Activated CD8-positive, alpha-beta T cell treated with anti-CD3 and anti-CD28 coated beads, Interleukin-2, amount 10 ng/mL, durations not matched to agents 7 days and 5 days (primary cell): ENCODE measurements around the gene ANKS1A. TPM values are rescaled to one million over a fixed set of nuclear protein-coding genes. Genes with fewer than 3 reads are reported as not detected.
"Not testable (repeated sequence)": the region's sequence is repeated elsewhere in the genome, so short reads cannot be mapped to it uniquely, and the experiment has no call there.

ENCODE experiments used
- ATAC-seq: fragments of 150-1000 bp; cut with Tn5 transposase; one replicate; pipeline ENCODE4 v1.10.0; 2021; ENCODE audit warnings: moderate library complexity
- CTCF ChIA-PET: fragments of 350-600 bp; sonication (Branson Sonifier 250); formaldehyde crosslinking; loops from one replicate; lab custom pipeline; 2021; ENCODE audit warnings: antibody characterized with exemption; lab: Charles Lee
- POLR2A ChIA-PET: fragments of 350-600 bp; sonication (Branson Sonifier 250); formaldehyde crosslinking; loops from one replicate; lab custom pipeline; 2021; ENCODE audit warnings: antibody characterized with exemption; lab: Charles Lee
- DNase-seq: peaks from one replicate; pipeline ENCODE4 v3.0.0-alpha.2; 2020
- H3K27ac Mint-ChIP-seq: one replicate; pipeline ENCODE4 v1.8.0; 2021; ENCODE audit warnings: mild to moderate bottlenecking, mixed read lengths
- H3K27me3 Mint-ChIP-seq: one replicate; pipeline ENCODE4 v1.8.0; 2021; ENCODE audit warnings: low read depth, mixed read lengths
- H3K36me3 Mint-ChIP-seq: one replicate; pipeline ENCODE4 v1.8.0; 2021; ENCODE audit warnings: low read depth, mixed read lengths
- H3K4me1 Mint-ChIP-seq: one replicate; pipeline ENCODE4 v1.8.0; 2021; ENCODE audit warnings: low read depth, mixed read lengths
- H3K4me3 Mint-ChIP-seq: one replicate; pipeline ENCODE4 v1.8.0; 2021; ENCODE audit warnings: mild to moderate bottlenecking, mixed read lengths
- H3K9me3 Mint-ChIP-seq: one replicate; pipeline ENCODE4 v1.8.0; 2022; ENCODE audit warnings: mixed read lengths; ENCODE audit not compliant: insufficient read depth
- total RNA-seq, 2 experiments: library from RNA; stranded (reverse); gene quantifications; one replicate each; pipeline ENCODE4 v1.2.3, GENCODE V29; 2021

Gene ANKS1A
- total RNA-seq, 2 experiments from 2014 or later, result 5.3 to 5.8 TPM

DNA sequence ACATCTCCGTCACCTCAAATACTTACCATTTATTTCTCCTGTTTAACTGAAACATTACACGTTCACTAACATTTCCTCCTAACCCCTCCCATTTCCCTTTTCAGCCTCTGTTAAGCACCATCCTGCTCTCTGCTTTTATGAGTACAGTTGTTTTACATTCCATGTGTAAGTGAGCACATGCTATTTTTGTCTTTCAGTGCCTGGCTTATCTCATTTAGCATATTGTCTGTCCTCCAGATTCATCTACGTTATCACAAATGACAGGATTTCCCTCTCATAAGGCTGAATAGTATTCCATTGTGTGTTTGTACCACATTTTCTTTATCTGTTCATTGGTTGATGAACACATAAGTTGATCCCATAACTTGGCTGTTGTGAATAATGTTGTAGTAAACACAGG is 23.9 kb upstream of the ANKS1A start:
- Mint-ChIP-seq H3K9me3 (no peaks in the 10 kb centered on the region), H3K27ac (no peak overlapping the region), H3K27me3 (no peaks in the 10 kb centered on the region), H3K4me3 (no peak overlapping the region), H3K36me3 (peaks cover 17% of the 10 kb centered on the region), H3K4me1 (no peaks in the 10 kb centered on the region)
- ChIA-PET POLR2A (no interaction called here), CTCF (no interaction called here)
- no peak for DNase-seq
- ATAC-seq, result no peak

DNA sequence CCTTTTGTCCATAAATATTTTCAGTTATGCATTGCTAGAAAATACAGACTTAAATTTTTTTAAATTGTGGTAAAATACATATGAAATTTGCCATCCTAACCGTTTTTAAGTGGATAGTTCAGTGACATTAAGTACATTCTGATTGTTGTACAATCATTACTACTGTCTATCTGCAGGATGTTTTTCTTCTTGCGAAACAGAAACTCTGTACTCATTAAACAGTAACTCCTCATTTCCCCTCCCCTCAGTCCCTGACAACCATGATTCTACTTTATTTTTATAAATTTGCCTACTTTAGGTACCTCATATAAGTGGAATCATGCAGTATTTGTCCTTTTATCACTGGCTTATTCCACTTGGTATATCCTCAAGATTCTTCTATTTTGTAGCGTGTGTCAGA is 22.5 kb upstream of the ANKS1A start:
- no peaks in the 10 kb centered on the region for H3K9me3 Mint-ChIP-seq
- H3K27ac Mint-ChIP-seq, result no peak overlapping the region
- ATAC-seq (no peak), DNase-seq (no peak)
- ChIA-PET POLR2A (no interaction called here), CTCF (no interaction called here)
- peaks cover 17% of the 10 kb centered on the region for H3K36me3 Mint-ChIP-seq
- H3K4me3 Mint-ChIP-seq, result no peak overlapping the region
- H3K27me3 Mint-ChIP-seq, result no peaks in the 10 kb centered on the region
- no peaks in the 10 kb centered on the region for H3K4me1 Mint-ChIP-seq

DNA sequence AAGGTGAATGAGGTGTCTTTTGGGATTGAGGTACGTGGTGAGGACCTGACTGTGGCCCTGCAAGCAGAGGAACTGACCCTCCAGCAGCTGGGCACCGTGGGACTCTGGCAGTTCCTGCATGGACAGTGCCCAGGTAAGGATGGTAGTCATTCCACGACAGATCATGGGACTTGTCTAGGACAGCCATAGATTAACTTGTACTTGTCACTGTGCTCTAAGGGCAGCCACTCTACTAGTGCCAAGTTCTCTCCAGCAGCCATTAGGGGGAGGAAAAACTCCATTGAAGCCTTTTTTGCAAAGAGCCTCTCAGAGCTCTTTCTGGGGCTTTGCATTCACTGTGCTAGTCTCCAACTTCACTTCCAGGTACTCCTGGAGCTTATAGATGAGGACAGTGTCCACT is 21.6 kb upstream of the ANKS1A start:
- Mint-ChIP-seq H3K4me1 (no peaks in the 10 kb centered on the region), H3K27me3 (no peaks in the 10 kb centered on the region), H3K4me3 (no peak overlapping the region), H3K36me3 (peaks cover 21% of the 10 kb centered on the region), H3K27ac (no peak overlapping the region), H3K9me3 (no peaks in the 10 kb centered on the region)
- POLR2A ChIA-PET, result no interaction called here
- ATAC-seq (no peak), DNase-seq (no peak)
- CTCF ChIA-PET, result interaction anchor here (1.0 kb wide), 2 partner anchors 106 to 407 kb away, joined by 3 read pairs; no protein-coding TSS in a partner anchor

DNA sequence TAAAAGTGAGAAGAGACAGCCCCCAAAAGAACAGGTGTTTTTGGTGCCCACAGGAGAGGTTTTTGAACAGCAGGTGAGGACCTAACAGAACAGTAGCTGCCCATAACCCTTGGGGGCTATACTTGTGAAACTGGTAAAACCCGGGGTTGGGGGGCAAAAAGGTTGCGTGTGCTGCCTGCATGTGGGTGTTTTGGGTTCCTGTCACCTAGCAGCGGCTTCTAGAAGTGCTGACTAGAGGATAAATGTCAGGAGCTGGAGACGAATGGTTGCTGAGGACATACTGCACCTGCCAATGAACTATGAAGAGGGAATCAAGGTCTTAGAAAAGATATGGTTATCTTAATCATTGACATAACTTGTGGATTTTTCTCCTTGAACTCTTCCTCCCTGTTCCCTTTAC is 17.2 kb upstream of the ANKS1A start:
- no peaks in the 10 kb centered on the region for H3K9me3 Mint-ChIP-seq
- POLR2A ChIA-PET, result interaction anchor here (1.0 to 3.0 kb wide), 2 partner anchors 16 to 268 kb away, joined by 3 to 14 read pairs; partner anchors contain the start of gene TAF11
- H3K36me3 Mint-ChIP-seq, result peaks cover 32% of the 10 kb centered on the region
- ATAC-seq (no peak), DNase-seq (no peak)
- CTCF ChIA-PET, result no interaction called here
- H3K27me3 Mint-ChIP-seq, result no peaks in the 10 kb centered on the region
- no peak overlapping the region for H3K4me3 Mint-ChIP-seq
- no peaks in the 10 kb centered on the region for H3K4me1 Mint-ChIP-seq
- no peak overlapping the region for H3K27ac Mint-ChIP-seq

DNA sequence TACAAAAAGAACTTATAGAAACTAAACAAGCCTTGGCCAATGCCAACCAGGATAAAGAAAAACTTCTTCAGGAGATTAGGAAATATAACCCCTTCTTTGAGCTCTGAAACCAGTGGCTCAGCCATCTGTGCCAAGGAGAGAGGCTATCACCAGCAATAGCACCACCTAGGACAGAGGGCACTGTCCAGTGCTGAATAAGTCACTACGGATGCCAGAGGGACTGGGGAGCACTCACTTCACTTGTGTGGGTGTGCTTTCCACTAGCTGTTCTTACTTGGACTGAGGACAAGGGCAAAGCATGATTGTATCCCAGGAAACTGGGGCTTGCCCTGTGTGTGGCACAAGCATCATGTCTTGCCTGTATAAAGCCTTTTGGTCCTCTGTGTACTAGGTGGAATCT is 16.7 kb upstream of the ANKS1A start:
- ATAC-seq, result no peak
- CTCF ChIA-PET, result interaction anchor here (1.5 kb wide), 1 partner anchor 13 kb away, joined by 5 read pairs; no protein-coding TSS in a partner anchor

DNA sequence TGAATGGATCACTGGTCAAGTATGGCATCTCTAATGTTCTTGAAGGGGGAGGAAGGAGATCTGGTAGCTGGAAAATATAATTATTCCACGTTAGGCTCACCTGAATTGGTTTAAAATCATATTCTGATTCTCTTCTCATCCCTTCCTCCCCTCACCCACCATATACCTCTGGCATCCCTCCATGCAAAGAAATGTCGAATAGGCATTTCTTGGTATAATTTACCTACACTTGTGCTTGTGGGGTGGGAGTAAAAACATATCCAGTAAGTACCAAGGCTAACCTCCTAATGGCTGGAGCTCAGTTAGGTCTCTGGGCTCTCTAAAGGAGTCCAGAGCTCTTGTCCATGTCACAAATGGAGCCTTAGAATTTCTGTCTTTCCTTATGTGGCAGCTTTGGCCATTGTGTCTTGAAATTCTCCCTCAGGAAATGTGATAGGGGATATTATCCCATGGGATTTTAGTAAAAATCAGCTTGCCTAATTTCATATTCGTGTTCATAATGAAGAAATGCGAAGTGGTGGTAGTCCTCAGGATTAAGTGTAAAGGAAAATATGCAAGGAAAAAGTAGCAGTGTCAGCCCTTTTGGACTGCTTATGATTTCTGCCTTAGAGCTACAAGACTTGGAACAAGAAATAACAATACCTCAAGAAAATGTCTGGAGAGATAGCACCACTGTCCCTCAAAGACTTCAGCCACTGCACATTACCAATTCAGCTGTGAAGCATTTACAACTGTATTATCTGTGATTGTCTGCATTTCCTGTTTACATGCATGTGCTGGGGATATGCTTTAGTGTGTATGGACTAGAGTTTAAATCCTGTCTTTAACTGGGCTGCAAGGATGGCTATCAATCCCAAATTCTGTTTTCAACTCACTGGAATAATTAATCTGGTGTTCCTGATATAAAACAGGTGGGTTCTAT is 13.5 kb upstream of the ANKS1A start:
- no peaks in the 10 kb centered on the region for H3K9me3 Mint-ChIP-seq
- peaks cover 38% of the 10 kb centered on the region for H3K36me3 Mint-ChIP-seq
- no peaks in the 10 kb centered on the region for H3K27me3 Mint-ChIP-seq
- no peak overlapping the region for H3K4me3 Mint-ChIP-seq
- ChIA-PET CTCF (no interaction called here), POLR2A (interaction anchor here (0.6 kb wide), 1 partner anchor 84 kb away, joined by 3 read pairs; the partner anchor contains the start of gene BLTP3A)
- no peaks in the 10 kb centered on the region for H3K4me1 Mint-ChIP-seq
- no peak for ATAC-seq
- no peak for DNase-seq
- no peak overlapping the region for H3K27ac Mint-ChIP-seq

More for the DNA sequence above, 16.7 kb upstream of the ANKS1A start:
- H3K9me3 Mint-ChIP-seq, result no peaks in the 10 kb centered on the region
- POLR2A ChIA-PET, result interaction anchor here (1.0 to 3.0 kb wide), 2 partner anchors 15 to 267 kb away, joined by 3 to 14 read pairs; partner anchors contain the start of gene TAF11
- H3K27ac Mint-ChIP-seq, result no peak overlapping the region
- peaks cover 32% of the 10 kb centered on the region for H3K36me3 Mint-ChIP-seq
- no peaks in the 10 kb centered on the region for H3K4me1 Mint-ChIP-seq
- no peaks in the 10 kb centered on the region for H3K27me3 Mint-ChIP-seq
- DNase-seq, result no peak
- no peak overlapping the region for H3K4me3 Mint-ChIP-seq

DNA sequence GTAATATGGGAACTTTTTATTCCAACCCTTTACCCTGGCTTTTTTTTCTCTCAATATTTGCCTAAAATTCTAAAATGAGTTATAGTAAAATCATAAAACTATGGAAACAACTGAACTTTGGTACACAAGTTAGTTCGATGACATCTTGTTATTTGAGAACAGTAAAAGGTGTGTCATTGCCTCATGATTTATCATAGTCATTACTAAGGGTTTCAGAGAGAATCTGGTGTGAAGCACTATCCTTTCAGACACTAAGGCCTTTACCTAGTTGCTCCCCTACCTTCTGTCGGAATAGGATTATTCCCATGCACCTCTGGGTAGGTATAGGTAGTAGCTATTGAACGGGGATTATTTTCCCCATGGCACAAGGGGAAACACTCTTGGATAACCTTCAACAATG is 12.6 kb upstream of the ANKS1A start:
- ChIA-PET CTCF (interaction anchor here (1.0 kb wide), 1 partner anchor 11 kb away, joined by 4 read pairs; no protein-coding TSS in a partner anchor), POLR2A (interaction anchor here (0.7 kb wide), 1 partner anchor 12 kb away, joined by 3 read pairs; the partner anchor contains the start of gene TAF11)
- no peak for ATAC-seq
- no peak overlapping the region for H3K4me3 Mint-ChIP-seq
- DNase-seq, result no peak
- no peaks in the 10 kb centered on the region for H3K27me3 Mint-ChIP-seq
- no peaks in the 10 kb centered on the region for H3K9me3 Mint-ChIP-seq
- peaks cover 38% of the 10 kb centered on the region for H3K36me3 Mint-ChIP-seq
- no peaks in the 10 kb centered on the region for H3K4me1 Mint-ChIP-seq
- H3K27ac Mint-ChIP-seq, result no peak overlapping the region

DNA sequence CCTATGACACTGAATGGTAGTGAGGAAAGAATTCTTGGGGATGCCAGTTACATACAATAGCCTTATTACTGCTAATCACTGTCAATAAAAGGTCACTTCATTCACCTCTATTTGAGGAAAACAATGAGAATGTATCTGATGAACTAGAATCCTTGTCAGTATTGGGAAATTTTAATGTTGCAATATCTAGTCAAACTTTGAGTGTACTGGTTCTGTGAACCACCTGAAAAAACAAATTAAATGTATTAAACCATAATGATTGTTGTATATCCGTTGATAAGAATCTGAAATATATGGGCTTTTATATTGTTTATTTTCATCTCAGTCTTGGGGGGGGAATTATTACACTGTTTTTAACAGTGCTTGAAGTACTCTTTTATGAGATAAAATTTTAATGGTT is 11.8 kb upstream of the ANKS1A start:
- POLR2A ChIA-PET, result no interaction called here
- peaks cover 34% of the 10 kb centered on the region for H3K36me3 Mint-ChIP-seq

DNA sequence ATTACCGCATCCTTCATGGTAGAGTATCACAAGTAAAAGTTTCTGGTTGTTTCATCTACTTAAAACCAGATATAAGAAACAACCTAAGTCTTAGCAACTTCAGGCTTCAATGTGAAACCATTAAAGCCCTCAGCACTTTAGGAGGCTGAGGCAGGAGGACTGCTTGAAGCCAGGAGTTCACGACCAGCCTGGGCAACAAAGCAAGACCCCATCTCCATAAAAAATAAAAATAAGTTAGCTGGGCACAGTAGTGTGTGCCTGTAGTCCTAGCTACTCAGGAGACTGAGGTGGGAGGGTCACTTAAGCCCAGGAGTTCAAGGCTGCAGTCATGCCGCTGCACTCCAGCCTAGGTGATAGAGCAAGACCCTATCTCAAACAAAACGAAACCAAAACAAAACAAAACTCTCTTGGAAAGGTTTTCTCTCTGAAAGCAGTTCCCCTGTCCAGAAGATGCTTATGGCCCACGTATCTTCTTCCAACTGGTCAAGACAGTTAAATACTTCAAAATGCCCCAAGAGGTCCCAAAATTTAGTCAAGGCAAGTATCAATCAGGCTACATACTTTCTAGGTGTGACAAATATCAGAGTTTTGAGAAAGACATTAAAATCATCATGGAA is 11.1 kb upstream of the ANKS1A start:
- Mint-ChIP-seq H3K27ac (no peak overlapping the region), H3K9me3 (no peaks in the 10 kb centered on the region), H3K4me3 (no peak overlapping the region), H3K27me3 (no peaks in the 10 kb centered on the region), H3K4me1 (no peaks in the 10 kb centered on the region), H3K36me3 (peaks cover 36% of the 10 kb centered on the region)
- ChIA-PET CTCF (interaction anchor here (2.1 kb wide), 1 partner anchor 11 kb away, joined by 6 read pairs; the partner anchor contains the start of genes ANKS1A and TAF11), POLR2A (interaction anchor here (1.7 kb wide), 1 partner anchor 10 kb away, joined by 6 read pairs; the partner anchor contains the start of gene TAF11)
- no peak for ATAC-seq
- DNase-seq, result no peak

More for the DNA sequence above, 11.8 kb upstream of the ANKS1A start:
- ATAC-seq (no peak), DNase-seq (no peak)
- H3K4me1 Mint-ChIP-seq, result no peaks in the 10 kb centered on the region
- H3K9me3 Mint-ChIP-seq, result no peaks in the 10 kb centered on the region
- no peak overlapping the region for H3K4me3 Mint-ChIP-seq
- H3K27me3 Mint-ChIP-seq, result no peaks in the 10 kb centered on the region
- CTCF ChIA-PET, result interaction anchor here (1.0 kb wide), 1 partner anchor 10 kb away, joined by 4 read pairs; no protein-coding TSS in a partner anchor
- no peak overlapping the region for H3K27ac Mint-ChIP-seq

DNA sequence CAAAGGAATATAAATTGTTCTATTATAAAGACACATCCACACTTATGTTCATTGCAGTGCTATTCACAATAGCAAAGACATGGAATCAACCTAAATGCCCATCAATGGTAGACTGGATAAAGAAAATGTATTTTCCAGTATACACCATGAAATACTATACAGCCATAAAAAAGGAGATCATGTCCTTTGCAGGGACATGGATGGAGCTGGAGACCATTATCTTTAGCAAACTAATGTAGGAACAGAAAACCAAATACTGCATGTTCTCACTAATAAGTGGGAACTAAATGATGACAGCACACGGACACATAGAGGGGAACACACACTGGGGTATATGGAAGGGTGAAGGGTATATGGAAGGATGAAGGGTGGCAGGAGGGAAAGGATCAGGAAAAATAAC is 5.0 kb upstream of the ANKS1A start:
- DNase-seq, CTCF ChIA-PET, H3K27ac Mint-ChIP-seq, H3K27me3 Mint-ChIP-seq, POLR2A ChIA-PET, H3K4me3 Mint-ChIP-seq, H3K9me3 Mint-ChIP-seq, ATAC-seq: not testable (repeated sequence)
- H3K4me1 Mint-ChIP-seq, result peaks cover 23% of the 10 kb centered on the region
- H3K36me3 Mint-ChIP-seq, result peaks cover 32% of the 10 kb centered on the region

DNA sequence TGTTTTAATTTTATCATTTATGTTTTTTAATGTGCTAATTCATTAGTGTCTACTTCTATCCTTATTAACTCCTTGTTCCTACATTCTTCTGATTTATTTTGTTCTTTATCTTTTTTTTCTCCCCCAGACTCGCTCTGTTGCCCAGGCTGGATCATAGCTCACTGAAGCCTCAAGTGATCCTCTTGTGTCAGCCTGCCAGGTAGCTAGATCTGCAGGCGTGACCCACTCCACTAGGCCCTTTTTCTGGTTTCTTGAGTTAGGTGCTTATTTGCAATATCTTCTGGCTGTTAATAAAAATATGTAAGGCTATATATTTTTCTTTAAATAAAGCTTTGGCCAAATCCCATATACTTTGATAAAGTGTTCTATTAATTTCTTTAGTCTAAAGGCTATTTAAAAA is 4.1 kb upstream of the ANKS1A start:
- DNase-seq, result no peak
- peaks cover 26% of the 10 kb centered on the region for H3K4me1 Mint-ChIP-seq
- H3K9me3 Mint-ChIP-seq, result no peaks in the 10 kb centered on the region
- H3K27me3 Mint-ChIP-seq, result no peaks in the 10 kb centered on the region
- ChIA-PET CTCF (interaction anchor here (1.3 kb wide), 1 partner anchor 12 kb away, joined by 5 read pairs; no protein-coding TSS in a partner anchor), POLR2A (no interaction called here)
- H3K36me3 Mint-ChIP-seq, result peaks cover 25% of the 10 kb centered on the region
- ATAC-seq, result no peak
- no peak overlapping the region for H3K27ac Mint-ChIP-seq
- no peak overlapping the region for H3K4me3 Mint-ChIP-seq
